COLO668 (cell line): ENCODE results near the gene MSL3B.

Source experiments
- DNase-seq: peaks from one replicate; lab custom pipeline; 2025; ENCODE audit not compliant: unreplicated experiment; lab: John Stamatoyannopoulos, UW

The MSL3B gene

DNA sequence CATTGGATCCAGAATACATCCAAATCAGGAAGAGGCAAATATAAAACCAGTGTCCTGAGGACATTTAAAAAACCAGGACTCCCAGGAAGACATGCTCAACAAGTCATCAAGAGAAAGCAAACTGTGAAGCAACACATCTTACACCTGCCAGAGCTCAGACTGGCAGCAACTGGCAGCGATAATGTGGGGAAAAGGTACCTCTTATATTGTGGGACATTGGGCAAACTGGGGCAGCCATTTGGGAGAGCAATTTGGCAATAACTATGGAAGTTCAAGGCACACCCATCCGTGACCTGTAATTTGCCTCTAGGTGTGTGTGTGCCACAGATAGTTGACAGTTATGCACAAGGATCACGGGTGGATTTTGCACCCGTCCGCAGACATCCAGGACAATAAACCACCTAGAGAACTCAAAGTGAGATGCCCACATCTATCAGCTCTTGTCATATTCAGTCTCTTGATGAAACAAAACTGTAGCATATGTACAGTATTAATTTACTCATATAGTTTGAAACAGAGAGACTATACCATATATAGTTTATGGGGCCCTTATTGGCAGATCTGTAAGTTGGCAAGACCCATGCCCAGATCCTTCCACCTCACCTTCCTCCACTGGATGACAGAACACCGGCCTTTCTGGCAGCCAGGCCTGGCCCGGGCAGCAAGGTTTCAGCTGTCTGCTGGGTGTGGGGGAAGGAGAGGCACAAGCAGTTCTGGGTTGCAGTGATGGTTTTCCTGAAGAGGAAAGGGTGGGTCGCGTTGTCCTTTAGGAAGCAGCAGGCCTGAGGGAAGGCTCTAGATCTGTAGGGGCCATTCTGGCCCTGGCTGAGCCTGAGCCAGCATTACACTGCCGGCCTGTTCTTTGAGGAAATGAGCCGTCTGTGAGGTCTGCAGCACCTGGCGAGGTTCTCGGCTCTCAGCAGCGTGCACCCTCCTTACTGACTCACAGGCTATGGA is 32.7 kb downstream of the MSL3B start:
- no peak for DNase-seq

DNA sequence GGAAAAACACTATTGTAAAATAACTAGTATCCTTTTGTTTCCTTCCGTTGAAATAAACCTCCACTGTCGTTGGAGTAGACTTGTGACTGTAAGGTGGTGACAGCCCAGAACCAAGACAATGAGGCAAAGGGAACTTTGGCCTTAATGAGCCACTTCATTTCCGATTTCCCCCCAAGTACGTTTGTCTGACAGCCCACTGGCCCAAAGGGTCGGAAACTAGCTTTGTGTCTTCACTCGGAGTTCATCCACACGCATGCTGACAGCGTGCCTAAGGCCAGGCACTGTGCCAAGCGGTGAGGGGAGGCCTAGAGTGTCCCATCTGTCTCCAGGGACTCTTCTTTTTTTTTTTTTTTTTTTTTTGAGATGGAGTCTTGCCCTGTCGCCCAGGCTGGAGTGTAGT is 34.8 kb downstream of the MSL3B start:
- DNase-seq, result no peak

DNA sequence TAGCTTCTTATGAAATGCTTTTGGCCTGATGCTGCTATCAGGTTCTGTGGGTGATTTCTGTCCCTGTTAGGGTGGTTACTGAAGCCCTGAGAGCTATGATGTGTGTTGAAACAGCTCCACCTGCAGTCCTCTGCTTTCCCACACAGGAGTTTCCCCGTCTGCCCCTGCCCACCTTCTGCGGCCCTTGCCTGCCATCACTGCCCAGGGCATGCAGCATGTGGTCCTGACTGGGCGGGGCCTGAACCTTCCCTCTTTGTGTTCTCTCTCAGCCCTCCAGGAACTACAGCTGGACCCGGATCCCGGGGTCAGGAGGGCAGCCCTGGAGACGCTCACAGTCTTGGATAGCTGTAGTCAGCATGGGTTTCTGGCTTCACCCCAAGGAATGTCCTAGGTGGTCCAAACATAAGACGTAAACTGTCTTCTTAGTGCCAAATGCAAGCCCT is 35.3 kb downstream of the MSL3B start:
- no peak for DNase-seq

DNA sequence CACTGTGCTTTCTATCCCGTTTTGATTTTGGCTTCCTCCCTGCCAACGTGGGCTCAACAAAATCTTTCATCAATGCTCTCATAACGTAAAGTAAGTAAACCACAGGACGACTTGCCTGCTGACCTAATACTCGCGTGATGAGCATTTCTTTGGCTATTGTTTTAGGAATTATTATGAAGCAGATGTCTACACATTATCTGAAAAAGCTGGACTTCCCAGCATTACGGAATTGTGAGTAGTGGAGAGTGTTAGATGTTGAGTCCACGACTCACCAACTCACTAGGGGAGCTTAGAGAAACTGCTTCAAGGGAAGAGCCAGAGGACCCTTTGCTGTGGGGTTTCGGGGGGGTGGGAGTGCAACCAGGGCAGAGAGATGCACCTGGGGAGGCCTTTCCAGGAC is 35.8 kb downstream of the MSL3B start:
- no peak for DNase-seq

DNA sequence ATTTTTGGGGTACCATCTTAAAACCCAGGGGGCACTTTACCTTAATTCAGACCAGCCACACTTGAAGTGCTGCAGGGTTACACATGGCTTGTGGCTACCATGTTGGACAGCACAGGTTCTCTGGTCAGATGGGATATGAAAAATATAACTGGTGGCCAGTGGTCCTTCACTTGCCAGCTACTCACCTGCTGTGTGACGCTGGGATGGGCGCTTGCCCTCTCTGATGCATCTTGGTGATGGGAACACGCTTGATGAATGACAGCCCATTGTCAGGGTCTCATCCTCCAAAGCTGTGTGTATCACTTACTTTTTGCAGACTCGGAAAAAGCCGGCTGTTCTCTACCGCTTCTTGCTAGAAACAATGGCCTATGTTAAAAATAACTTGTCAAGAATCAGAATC is 36.3 kb downstream of the MSL3B start:
- no peak for DNase-seq

DNA sequence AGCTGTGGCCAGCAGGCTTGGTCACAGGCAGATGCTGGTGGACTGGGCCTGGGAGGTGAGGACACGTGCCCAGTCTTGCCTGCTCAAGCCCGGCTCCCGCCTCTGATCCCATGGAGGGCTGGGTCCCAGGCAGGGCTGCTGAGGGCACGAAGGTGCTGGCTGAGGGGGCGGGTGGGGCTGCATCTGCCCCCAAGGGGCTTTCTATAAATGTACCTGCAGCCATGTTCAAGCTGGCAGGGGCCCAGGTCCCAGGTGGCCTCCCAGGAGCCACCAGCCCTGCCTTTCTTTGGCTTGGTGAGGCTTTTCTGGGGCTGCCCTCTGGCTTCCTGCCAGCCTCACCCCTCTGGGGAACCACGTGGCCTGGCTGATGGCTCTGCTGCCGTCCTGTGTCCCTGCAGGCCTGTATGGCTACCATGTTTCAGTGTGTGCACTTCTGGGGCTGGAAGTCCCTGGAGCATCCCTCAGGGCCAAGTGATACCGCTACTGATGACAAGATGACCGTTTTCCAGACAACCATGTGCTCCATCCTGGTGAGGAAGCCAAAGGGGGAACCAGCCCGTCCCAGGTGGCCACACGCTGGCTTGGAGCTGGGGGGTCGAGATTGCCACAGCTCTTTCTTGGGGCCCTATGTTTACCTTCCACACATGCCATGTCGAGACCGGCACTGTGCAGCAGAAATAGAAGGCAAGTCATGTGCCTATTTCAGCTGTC is 37.0 kb downstream of the MSL3B start:
- DNase-seq, result peak; percentile 38

DNA sequence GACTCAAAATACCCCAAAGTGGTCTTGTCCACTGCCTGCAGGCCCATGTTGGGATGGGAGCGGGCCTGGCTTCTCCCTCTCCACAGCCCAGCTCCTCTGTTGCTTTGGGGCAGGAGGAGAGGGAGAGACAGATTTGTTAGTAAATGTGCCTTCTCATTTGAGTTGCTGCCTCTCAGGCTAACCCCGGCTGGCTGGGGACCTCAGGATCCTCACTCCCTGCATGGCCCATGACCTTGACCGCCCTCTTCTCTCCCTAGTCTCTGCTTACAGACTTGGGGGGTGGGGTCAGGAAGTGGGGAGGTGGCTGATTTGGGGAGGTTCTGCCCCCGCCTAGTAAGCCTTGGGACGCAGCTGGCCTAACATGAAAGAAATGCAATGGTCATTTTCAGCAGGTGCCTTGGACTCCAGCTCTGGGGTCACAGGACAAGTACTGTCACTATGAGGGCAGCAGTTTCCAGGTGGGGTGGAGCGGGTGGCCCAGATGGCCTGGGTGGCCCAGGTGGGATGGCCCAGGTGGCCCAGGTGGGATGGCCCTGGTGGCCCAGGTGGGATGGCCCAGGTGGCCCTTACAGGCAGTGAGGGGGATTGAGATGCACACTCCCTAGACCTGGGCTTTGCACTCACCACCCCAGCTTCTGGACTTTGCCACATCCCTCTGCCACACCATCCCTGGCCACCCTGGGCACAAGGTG is 37.9 kb downstream of the MSL3B start:
- DNase-seq, result no peak

DNA sequence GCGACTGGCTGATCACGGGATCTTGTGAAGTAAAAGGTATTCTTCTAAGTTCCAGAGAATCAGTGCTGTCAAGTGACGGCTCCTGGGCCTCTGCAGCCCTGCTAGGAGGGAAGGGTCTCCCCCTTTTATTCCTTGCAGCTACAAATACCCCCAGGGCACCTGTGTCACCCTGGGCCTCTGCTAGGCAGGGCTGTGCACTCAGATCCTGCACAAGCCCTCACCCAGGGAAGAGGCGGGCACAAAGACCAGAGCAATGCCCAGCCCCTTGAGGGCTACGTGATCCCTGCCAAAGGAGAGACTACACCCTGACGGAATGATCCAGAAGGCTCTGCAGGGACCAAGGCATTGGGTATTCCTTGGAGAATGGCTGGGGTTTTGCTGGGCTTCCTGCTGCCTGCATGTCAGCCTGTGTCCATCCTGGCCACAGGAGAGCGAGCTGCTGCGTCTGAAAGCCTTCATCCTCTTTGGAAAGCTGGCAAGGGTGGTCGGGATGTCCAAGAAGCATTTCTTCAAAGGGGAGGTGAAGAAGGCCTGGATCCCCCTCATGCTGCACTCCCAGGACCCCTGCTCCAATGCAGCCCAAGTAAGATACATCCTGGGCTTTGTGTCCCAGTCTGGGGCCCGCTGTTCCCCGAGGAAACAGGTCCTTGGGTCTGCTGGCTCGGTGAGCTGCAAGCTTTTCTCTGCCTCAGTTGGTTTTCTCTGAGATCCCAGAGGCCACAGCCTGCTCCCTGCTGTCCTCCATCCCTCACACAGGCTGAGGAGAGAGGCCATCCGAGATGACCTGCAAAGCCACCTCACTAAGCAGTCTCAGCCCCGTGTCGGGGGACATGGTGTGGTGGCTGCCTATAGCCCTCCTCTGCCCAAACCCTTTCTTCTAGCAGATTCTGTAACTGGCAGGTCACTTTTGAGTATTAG is 38.7 kb downstream of the MSL3B start:
- DNase-seq, result no peak

DNA sequence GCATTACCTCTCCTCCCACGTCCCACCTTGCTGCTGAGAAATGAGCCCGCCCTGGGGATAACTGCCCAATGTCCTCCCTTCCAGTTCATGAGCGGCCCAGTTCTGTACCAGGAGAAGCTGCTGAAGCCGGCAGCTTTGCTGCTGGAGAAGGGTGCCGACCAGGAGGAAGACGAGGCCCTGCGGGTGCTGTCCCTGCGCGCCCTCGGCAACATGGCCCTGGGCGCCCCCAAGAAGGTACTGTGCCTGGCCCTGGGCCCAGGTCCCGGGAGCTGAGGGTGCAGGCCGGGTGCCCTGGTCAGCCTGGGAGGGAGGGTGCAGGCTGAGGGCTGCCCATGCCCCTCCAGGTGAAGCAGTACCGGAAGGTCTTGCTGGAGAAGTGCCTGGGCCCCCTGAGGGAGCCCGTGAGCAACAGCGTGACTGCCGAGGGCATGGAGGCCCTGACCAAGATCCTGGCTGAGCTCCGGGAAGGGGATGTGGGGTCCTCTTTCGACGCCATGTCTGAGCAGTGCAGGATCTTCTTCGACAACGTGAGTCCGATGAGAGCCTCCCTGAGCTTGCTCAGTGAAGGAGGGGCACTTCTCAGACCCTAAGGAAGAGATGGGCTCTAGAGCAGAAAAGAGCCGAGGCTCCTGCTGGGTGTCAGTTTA is 39.5 kb downstream of the MSL3B start:
- no peak for DNase-seq

DNA sequence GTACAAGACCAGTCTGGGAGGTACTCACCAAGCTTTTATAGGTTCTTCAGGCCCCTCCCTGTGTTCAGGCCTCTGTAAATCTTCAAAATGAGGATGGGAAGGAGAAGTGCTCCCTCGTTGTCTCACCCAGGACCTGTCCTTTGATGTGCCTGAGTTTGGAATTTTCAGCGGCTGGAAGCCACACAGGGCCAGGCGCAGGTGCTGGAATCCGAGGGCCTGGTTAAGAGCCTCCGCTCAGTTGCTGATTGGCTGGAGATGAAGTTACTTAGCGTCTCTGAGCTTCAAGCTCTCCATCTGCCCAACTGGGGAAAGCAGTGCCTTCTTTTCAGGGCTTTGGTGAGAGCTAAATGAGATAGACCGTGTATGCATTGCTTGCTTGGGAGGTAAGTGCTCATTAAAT is 43.8 kb downstream of the MSL3B start:
- DNase-seq, result no peak

DNA sequence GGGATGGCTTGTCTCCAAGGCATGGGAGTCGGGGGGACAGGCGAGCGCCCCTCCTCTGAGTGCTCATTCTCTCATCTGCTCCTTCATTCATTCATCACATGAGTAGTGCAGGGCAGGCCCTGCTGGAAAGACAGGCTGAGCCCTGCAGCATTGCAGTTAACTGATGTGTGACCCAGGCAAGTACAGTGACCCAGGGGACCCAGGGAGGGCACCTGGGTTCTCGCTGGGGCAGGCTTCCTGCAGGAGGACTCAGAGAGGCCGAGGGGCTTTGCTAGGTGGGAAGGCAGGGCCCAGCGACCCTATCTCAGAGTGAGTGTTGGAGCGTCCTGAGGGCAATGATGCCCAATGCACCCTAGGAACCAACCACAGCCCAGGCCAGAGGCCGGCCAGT is 44.5 kb downstream of the MSL3B start:
- no peak for DNase-seq

DNA sequence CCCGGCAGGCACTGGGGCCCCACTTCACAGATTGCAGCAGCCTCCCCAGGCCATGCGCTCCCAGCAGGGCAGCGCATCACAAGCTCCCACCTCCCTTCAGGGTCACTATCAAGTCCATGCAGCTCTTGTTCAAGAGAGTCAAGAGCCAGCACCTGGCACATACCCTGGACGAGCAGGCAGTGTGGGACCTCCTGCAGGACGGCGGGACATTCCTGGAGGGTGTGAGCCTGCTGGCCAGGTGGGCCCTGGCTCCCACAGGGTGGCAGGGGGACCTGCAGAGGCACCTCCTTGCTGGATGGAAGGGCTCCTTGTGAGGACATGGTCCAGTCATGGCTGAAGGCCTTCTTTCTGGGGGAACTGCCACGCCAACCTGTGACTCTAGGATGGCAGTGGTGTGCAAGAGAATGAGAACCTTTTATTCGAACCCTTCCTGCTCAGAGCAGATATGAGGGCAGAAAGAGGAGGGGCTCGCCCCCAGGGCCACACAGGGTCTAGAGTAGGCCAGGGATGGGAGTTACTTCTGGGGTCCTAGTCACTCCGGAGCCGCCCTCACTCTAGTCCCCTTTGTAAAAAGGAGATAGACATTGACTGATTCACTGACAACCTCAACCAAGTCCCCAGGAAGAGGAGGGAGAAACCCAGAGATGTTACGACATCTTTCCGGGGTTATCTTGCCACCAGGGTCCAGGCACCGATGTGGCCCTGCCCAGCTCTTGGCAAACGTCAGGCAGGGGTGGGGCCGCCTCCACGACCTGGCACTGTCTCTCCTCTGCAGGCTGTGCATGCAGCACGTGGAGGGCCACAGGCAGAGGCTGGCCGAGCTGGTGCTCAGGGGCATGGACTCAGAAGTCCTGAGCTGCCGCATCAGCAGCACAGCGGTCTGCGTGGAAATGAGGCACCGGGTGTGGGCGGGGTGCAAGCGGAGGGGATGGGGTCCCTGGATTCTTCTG is 45.1 kb downstream of the MSL3B start:
- no peak for DNase-seq

DNA sequence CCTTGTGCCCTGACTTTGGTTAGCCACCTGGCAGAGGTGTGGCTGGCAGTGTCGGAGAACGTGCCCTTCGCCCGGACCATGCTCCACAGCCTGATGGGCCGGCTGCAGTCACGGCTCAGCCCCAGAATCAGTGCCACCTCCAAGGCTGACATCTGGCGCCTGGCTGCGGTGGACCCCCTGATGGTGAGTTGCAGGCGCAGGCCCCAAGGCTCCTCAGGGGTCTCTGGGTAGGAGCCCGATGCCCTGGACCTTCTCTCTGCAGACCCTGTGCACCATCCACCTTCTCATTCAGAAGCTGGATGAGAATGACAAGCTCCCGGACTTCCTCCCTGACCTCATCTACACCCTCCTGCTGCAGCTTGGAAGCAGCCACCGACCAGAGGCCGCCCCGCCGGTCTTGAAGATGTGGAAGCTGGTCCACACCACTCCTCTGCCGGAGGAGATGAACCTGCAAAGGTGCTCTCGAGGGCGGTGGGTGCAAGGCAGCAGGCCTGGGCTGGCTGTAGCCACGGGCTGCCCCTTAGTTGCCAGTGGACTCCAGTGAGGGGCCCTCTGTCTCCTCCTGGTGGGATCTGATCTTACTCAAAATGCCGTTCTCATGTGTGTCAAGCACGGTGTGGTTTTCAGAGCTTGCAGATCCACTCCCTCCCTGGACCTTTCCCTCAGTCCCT is 46.0 kb downstream of the MSL3B start:
- no peak for DNase-seq

DNA sequence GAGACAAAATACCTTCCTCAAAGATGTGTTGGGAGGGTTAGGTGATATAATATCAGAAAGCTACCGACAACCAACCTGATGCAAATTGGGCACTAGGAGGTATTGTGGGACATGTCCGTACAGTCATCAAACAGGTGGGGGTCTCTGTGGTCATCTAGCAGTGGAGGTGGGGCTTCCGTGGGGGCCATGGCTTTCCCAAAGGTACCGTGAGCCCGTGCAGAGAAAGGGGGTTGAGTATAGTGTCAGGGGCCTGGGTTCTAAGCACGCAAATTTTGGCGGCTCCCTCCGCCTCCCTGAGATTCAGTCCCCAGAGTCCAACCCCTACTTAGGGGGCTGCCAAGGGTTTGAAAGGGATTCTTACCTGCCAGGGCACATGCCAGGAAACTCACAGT is 46.5 kb downstream of the MSL3B start:
- DNase-seq, result no peak

DNA sequence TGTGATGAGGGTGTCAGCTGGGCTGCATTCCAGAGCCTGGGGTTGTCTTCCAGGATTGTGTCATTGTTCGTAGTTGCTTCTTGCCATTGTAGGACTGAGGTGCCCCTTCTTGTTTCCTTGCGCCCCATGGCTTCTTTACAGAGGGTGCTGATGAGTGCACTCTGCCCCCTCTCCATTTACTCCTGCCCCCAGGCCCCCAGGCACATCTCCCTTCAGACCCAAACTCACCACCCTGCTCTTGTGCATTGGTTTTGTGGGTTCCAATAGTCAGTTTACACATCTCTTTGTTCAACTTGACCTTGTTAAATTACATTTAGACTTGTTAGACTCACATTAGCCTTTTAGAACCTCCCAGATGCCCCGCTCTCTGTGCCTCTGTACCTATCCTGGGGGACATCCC is 47.0 kb downstream of the MSL3B start:
- DNase-seq, result no peak

DNA sequence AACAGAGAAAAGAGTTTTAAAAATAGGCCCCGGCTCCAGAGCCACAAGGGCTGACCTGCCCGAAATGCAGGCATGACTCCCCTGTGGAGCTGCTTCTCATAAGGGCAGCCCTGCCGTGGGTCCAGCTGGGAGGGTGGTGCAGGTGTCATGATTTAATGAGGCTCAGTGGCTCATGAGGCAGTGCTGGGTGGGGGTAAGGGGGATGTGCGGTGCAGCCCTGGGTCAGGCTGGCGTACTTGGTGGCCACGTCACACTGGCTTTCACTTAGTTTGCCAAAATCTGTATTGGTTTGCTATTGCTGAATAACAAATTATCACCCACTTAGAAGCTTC is 47.4 kb downstream of the MSL3B start:
- DNase-seq, result no peak

DNA sequence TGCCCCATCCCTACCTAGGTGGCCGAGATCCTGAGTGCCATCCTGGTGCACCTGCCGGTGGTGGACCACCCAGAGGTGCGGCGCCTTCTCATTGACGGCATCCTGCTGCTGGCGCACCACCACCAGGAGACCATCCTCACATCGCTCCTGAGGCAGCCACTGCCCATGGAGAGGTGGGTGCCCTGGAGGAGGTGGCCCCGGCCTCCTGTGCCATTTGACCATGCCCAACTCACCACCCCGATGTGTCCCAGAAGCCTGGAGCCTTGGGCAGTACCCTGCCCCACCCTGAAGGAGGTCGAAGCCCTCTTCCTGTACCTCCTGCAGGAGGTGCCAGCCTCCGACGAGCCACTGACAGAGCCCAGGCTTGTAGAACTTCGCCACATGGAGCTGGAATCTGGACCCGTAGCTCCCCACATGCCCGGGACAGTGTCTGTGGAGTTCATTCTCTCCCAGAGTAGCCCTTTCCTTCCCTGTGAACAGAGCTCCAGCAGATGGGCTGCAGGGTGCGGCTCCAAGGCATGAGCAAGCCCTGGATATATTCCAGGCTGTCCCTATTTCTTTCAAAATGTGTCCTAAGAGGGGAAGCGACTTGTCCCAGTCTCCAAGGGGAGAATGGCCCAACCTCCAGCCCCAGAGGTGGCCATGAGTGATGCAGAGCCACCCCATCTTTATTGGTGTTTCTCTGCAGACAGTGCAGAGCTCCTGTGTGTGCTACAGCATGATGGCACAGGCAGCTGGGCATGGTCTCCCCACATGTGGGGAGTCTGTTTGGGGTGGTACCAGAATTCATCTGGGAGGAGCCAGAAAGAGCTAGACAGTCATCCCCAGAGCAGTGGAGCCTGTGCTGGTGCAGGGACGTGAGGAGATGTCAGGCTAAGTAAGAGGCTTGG is 48.1 kb downstream of the MSL3B start:
- no peak for DNase-seq
